Measurements from ENCODE around the gene APOB.

APOB gene

DNA sequence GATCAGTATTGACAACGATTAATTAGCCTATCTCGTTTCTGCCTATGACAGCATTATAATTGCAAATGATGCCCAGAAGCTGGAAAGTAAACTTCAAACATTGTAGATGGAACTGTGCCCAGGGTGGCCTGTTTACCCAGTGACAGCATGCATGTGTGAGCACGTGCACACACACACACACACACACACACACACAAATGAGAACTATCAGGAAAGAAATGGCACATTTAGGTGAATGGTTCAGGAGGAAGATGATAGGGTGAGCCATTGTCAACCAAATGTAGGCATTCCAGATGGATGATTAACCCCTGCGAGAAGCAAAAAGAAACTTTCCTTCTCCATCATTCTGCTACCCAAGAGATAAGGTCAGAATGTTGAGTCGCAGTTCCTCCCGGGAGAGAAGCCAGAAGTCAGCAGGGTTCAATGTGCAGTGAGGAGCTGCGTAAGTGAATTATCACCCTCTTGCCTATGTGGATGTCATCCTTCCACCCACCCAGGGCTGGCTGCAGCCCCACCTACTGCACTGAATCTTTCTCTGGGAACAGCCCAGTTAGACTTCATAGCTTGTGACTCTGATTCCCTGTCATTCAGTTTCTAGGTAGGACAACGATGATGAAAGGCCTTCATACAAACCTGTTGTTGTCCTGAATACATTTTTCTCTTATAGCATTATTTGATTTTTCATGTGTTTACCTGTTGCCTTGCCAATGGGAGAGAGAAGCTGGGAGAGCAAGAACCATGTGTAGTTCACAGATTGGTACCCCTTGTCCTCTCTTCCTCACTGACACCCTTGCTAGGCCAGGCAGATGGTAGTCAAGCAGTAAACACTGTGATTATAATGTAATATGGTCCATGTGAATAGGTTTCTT lies 3.5 kb upstream of the APOB start:
- no peaks in the 10 kb centered on the region for H3K79me2 ChIP-seq (ENCODE audit: insufficient read depth, low read length)
- no peak overlapping the region for H2AFZ ChIP-seq (ENCODE audit: low read length)
- H3K27me3 ChIP-seq (ENCODE audit: insufficient read depth, low read length, poor library complexity, severe bottlenecking), result no peaks in the 10 kb centered on the region
- no peaks in the 10 kb centered on the region for H3F3A ChIP-seq (ENCODE audit: low read depth)
- no peaks in the 10 kb centered on the region for H3K36me3 ChIP-seq (ENCODE audit: insufficient read depth, low read length)
- no peak overlapping the region for H3K9ac ChIP-seq (ENCODE audit: low read depth, low read length, poor library complexity, severe bottlenecking)
- no peak for TF ChIP-seq EZH2phosphoT487 (IDR thresholded peaks at IDR 0.05; ENCODE audit: borderline replicate concordance)
- TF ChIP-seq CTCF (conservative IDR thresholded peaks at IDR 0.05; ENCODE audit: low read length), result no peak
- H3K9me3 ChIP-seq (ENCODE audit: insufficient read depth, low read depth, low read length), result no peaks in the 10 kb centered on the region
- H4K20me1 ChIP-seq (ENCODE audit: insufficient read depth, low read length, poor library complexity, severe bottlenecking), result no peaks in the 10 kb centered on the region
- H3K4me2 ChIP-seq (ENCODE audit: low read depth, low read length, poor library complexity, severe bottlenecking), result no peak overlapping the region
- H3K4me1 ChIP-seq (ENCODE audit: insufficient read depth, low read length, poor library complexity, severe bottlenecking), result no peaks in the 10 kb centered on the region
- H3K4me3 ChIP-seq (ENCODE audit: low read length, poor library complexity, severe bottlenecking), result no peak overlapping the region
- H3K9me2 ChIP-seq (replicated peaks; ENCODE audit: low read depth, low read length), result no peaks in the 10 kb centered on the region

GRCh38 chr2:21046506-21046905 lies 2.6 kb upstream of the APOB start:
- no peaks in the 10 kb centered on the region for H3F3A ChIP-seq (ENCODE audit: low read depth)
- H2AFZ ChIP-seq (ENCODE audit: low read length), result no peak overlapping the region
- no peaks in the 10 kb centered on the region for H3K36me3 ChIP-seq (ENCODE audit: insufficient read depth, low read length)
- H3K4me1 ChIP-seq (ENCODE audit: insufficient read depth, low read length, poor library complexity, severe bottlenecking), result no peaks in the 10 kb centered on the region
- H4K20me1 ChIP-seq (ENCODE audit: insufficient read depth, low read length, poor library complexity, severe bottlenecking), result no peaks in the 10 kb centered on the region
- no peaks in the 10 kb centered on the region for H3K27me3 ChIP-seq (ENCODE audit: insufficient read depth, low read length, poor library complexity, severe bottlenecking)
- H3K4me2 ChIP-seq (ENCODE audit: low read depth, low read length, poor library complexity, severe bottlenecking), result no peak overlapping the region
- H3K9ac ChIP-seq (ENCODE audit: low read depth, low read length, poor library complexity, severe bottlenecking), result no peak overlapping the region
- H3K9me3 ChIP-seq (ENCODE audit: insufficient read depth, low read depth, low read length), result no peaks in the 10 kb centered on the region
- no peak overlapping the region for H3K4me3 ChIP-seq (ENCODE audit: low read length, poor library complexity, severe bottlenecking)
- no peaks in the 10 kb centered on the region for H3K9me2 ChIP-seq (replicated peaks; ENCODE audit: low read depth, low read length)
- no peaks in the 10 kb centered on the region for H3K79me2 ChIP-seq (ENCODE audit: insufficient read depth, low read length)
- TF ChIP-seq CTCF (conservative IDR thresholded peaks at IDR 0.05; ENCODE audit: low read length), result no peak
- TF ChIP-seq EZH2phosphoT487 (IDR thresholded peaks at IDR 0.05; ENCODE audit: borderline replicate concordance), result no peak

GRCh38 chr2:21044694-21045371 lies 960 bp upstream of the APOB start:
- Histone ChIP-seq H3K36me3 (ENCODE audit: insufficient read depth, low read length) (no peaks in the 10 kb centered on the region), H3K4me1 (ENCODE audit: insufficient read depth, low read length, poor library complexity, severe bottlenecking) (no peaks in the 10 kb centered on the region), H3K79me2 (ENCODE audit: insufficient read depth, low read length) (no peaks in the 10 kb centered on the region), H3K9ac (ENCODE audit: low read depth, low read length, poor library complexity, severe bottlenecking) (no peak overlapping the region), H3K4me3 (ENCODE audit: low read length, poor library complexity, severe bottlenecking) (no peak overlapping the region), H3K27me3 (ENCODE audit: insufficient read depth, low read length, poor library complexity, severe bottlenecking) (no peaks in the 10 kb centered on the region), H4K20me1 (ENCODE audit: insufficient read depth, low read length, poor library complexity, severe bottlenecking) (no peaks in the 10 kb centered on the region), H3K9me3 (ENCODE audit: insufficient read depth, low read depth, low read length) (no peaks in the 10 kb centered on the region), H2AFZ (ENCODE audit: low read length) (no peak overlapping the region), H3K9me2 (replicated peaks; ENCODE audit: low read depth, low read length) (no peaks in the 10 kb centered on the region), H3F3A (ENCODE audit: low read depth) (no peaks in the 10 kb centered on the region), H3K4me2 (ENCODE audit: low read depth, low read length, poor library complexity, severe bottlenecking) (no peak overlapping the region)
- TF ChIP-seq EZH2phosphoT487 (IDR thresholded peaks at IDR 0.05; ENCODE audit: borderline replicate concordance) (no peak), CTCF (conservative IDR thresholded peaks at IDR 0.05; ENCODE audit: low read length) (no peak)

All from Loucy (cell line).